Kidney (tissue), 14 donors: Measurements from ENCODE around the gene HCK. TPM values are rescaled to one million over a fixed set of nuclear protein-coding genes. Genes with fewer than 3 reads are reported as not detected.

Source experiments
- DNase-seq, 5 donors: peaks; one replicate each; pipeline ENCODE4 v3.0.0-alpha.2; 2013 to 2020
- FAIRE-seq: peaks from 2 replicates; lab custom pipeline; 2012; peaks lifted over from hg19 to GRCh38; lab: Jason Lieb, UNC
- H3K27ac ChIP-seq, 2 donors: one replicate each; pipeline ENCODE4 v1.7.0; 2013; ENCODE audit warnings: low read depth in 2 of 2, low read length in 2 of 2, inconsistent platforms in 1 of 2
- H3K27me3 ChIP-seq: one replicate; pipeline ENCODE4 v1.7.1; 2013; ENCODE audit warnings: low read length, inconsistent platforms; ENCODE audit not compliant: control insufficient read depth, insufficient read depth
- H3K36me3 ChIP-seq, 3 donors: one replicate each; pipeline versions ENCODE4 v1.7.0 to v1.7.1; 2013; ENCODE audit warnings: low read length in 3 of 3, control low read depth in 1 of 3, inconsistent platforms in 1 of 3; ENCODE audit not compliant: insufficient read depth in 3 of 3, control insufficient read depth in 2 of 3
- H3K4me1 ChIP-seq, 3 donors: one replicate each; pipeline versions ENCODE4 v1.7.0 to v1.7.1; 2013; ENCODE audit warnings: low read length in 3 of 3, inconsistent platforms in 1 of 3, low read depth in 1 of 3; ENCODE audit not compliant: control insufficient read depth in 2 of 3, insufficient read depth in 2 of 3
- H3K4me3 ChIP-seq, 3 donors: one replicate each; pipeline versions ENCODE4 v1.7.0 to v1.8.1; 2013; ENCODE audit warnings: low read length in 3 of 3, control low read depth in 1 of 3, inconsistent platforms in 1 of 3
- H3K9ac ChIP-seq, 3 donors: one replicate each; pipeline versions ENCODE4 v1.7.0 to v1.7.1; 2013; ENCODE audit warnings: low read length in 3 of 3, control low read depth in 1 of 3, inconsistent platforms in 1 of 3
- H3K9me3 ChIP-seq, 3 donors: one replicate each; pipeline versions ENCODE4 v1.7.0 to v1.7.1; 2013; ENCODE audit warnings: low read length in 3 of 3, control low read depth in 1 of 3, inconsistent platforms in 1 of 3; ENCODE audit not compliant: control insufficient read depth in 2 of 3, insufficient read depth in 1 of 3
- CTCF ChIP-seq: IDR thresholded peaks from 3 replicates; pipeline ENCODE4 v1.5.1; 2012; ENCODE audit warnings: mild to moderate bottlenecking, moderate library complexity, borderline replicate concordance; ENCODE audit not compliant: insufficient read depth; ENCODE audit errors: extremely low read depth
- intact Hi-C: fragments of 100-400 bp; cut with DNase I; formaldehyde crosslinking; loops from one replicate; pipeline ENCODE4 v1.11.1; 2022
- polyA plus RNA-seq: library from polyadenylated mRNA; stranded (reverse); fragments of 350-450 nt; fragmentation: Illumina TruSeq; extraction: RNeasy Lipid Tissue Mini Kit (QIAGEN cat#74804); gene quantifications from one replicate; pipeline ENCODE4 v1.2.3, GENCODE V29; 2014; ENCODE audit warnings: low read depth, low replicate concordance; ENCODE audit not compliant: insufficient read depth
- total RNA-seq: library from RNA; stranded (reverse); fragmentation: NEBNext Ultra II Directional; extraction: Animal tissue kit (Norgen Biotek cat#: 25700); gene quantifications from one replicate; pipeline ENCODE4 v1.2.1, GENCODE V29; 2021
- donor health status: control.
- donor health status: control.
- donor health status: control.
- donor health status: control.
- donor health status: control.
- donor health status: DM: yes; HTN: yes; CAD: no.
- donor health status: Normal renal cell carcinoma (clear cell type).

Gene HCK
- total and polyA plus RNA-seq, 2 donors from 2014 or later: 3.9 to 24.0 TPM

- H3K4me1 ChIP-seq: no peaks in the 10 kb centered on the region
- H3K27ac ChIP-seq: no peak overlapping the region
- peaks cover 11% of the 10 kb centered on the region for H3K27me3 ChIP-seq
- no peak for FAIRE-seq
- intact Hi-C loops: no loop called here
- H3K36me3 ChIP-seq: no peaks in the 10 kb centered on the region
- no peak for TF ChIP-seq CTCF
- no peaks in the 10 kb centered on the region for H3K9me3 ChIP-seq
- no peak overlapping the region for H3K9ac ChIP-seq
- DNase-seq: no peak
- H3K4me3 ChIP-seq: no peak overlapping the region
Observed at GRCh38 chr20:32045999-32046398, 6.0 kb upstream of the HCK start.

GRCh38 chr20:32050324-32050841 is 1.7 kb upstream of the HCK start:
- DNase-seq (no peak), FAIRE-seq (no peak)
- intact Hi-C loops: no loop called here
- H3K36me3 ChIP-seq: no peaks in the 10 kb centered on the region
- H3K4me1 ChIP-seq: no peaks in the 10 kb centered on the region
- TF ChIP-seq CTCF: no peak
- H3K4me3 ChIP-seq: no peak overlapping the region
- H3K27ac ChIP-seq: no peak overlapping the region
- no peaks in the 10 kb centered on the region for H3K9me3 ChIP-seq
- H3K27me3 ChIP-seq: peaks cover 25% of the 10 kb centered on the region
- no peak overlapping the region for H3K9ac ChIP-seq

GRCh38 chr20:32050851-32051556 is 1.0 kb upstream of the HCK start:
- intact Hi-C loops: no loop called here
- H3K9me3 ChIP-seq: no peaks in the 10 kb centered on the region
- H3K27ac ChIP-seq: no peak overlapping the region
- H3K27me3 ChIP-seq: peaks cover 25% of the 10 kb centered on the region
- no peaks in the 10 kb centered on the region for H3K4me1 ChIP-seq
- FAIRE-seq: no peak
- no peaks in the 10 kb centered on the region for H3K36me3 ChIP-seq
- H3K9ac ChIP-seq: no peak overlapping the region
- no peak for DNase-seq
- no peak for TF ChIP-seq CTCF
- H3K4me3 ChIP-seq: no peak overlapping the region

GRCh38 chr20:32051720-32052089 is 337 bp upstream of the HCK start:
- no peak for DNase-seq
- H3K4me1 ChIP-seq: no peaks in the 10 kb centered on the region
- intact Hi-C loops: no loop called here
- no peaks in the 10 kb centered on the region for H3K9me3 ChIP-seq
- H3K36me3 ChIP-seq: no peaks in the 10 kb centered on the region
- H3K9ac ChIP-seq: no peak overlapping the region
- H3K27me3 ChIP-seq: peaks cover 25% of the 10 kb centered on the region
- no peak for FAIRE-seq
- H3K27ac ChIP-seq: no peak overlapping the region
- TF ChIP-seq CTCF: no peak
- H3K4me3 ChIP-seq: no peak overlapping the region
